Panc1 (cell line): ENCODE results near the gene CAMK4. TPM values are rescaled to one million over a fixed set of nuclear protein-coding genes. Genes with fewer than 3 reads are reported as not detected.

Source experiments
- ATAC-seq: fragments of 200-7000 bp; cut with Tn5 transposase; 2 replicates; pipeline ENCODE4 v1.9.1; 2020; ENCODE audit warnings: mild to moderate bottlenecking, moderate library complexity
- BruUV-seq: library from RNA; stranded (reverse); fragments of 400-500 nt; replicated peaks from 2 replicates; lab custom pipeline; 2021; lab: Mats Ljungman, UMichigan
- CTCF ChIA-PET: fragments of 300-600 bp; sonication (Branson Sonifier 250); formaldehyde crosslinking; loops from one replicate; lab custom pipeline; 2022; ENCODE audit warnings: antibody characterized with exemption; lab: Charles Lee
- POLR2A ChIA-PET: fragments of 300-600 bp; sonication (Branson Sonifier 250); formaldehyde crosslinking; loops from one replicate; lab custom pipeline; 2022; ENCODE audit warnings: antibody characterized with exemption; lab: Charles Lee
- DNase-seq: peaks from one replicate; pipeline ENCODE4 v3.0.0-alpha.2; 2010; ENCODE audit warnings: low read depth, low spot score
- H3K27ac ChIP-seq: 2 replicates; pipeline ENCODE4 v1.5.1; 2011; ENCODE audit warnings: mild to moderate bottlenecking, low read length, inconsistent platforms
- H3K27me3 ChIP-seq: fragments of 200-500 bp; sonication (Bioruptor generic); 2 replicates; pipeline ENCODE4 v1.6.0; 2014; ENCODE audit warnings: low read length, inconsistent platforms; ENCODE audit not compliant: control insufficient read depth, insufficient read depth
- H3K36me3 ChIP-seq: fragments of 200-500 bp; sonication (Bioruptor generic); 2 replicates; pipeline ENCODE4 v1.5.1; 2014; ENCODE audit warnings: inconsistent platforms, mild to moderate bottlenecking, low read length, moderate library complexity; ENCODE audit not compliant: control insufficient read depth, insufficient read depth
- H3K4me1 ChIP-seq: 2 replicates; pipeline ENCODE4 v1.5.1; 2011; ENCODE audit warnings: inconsistent platforms, mild to moderate bottlenecking, low read length, moderate library complexity; ENCODE audit not compliant: control insufficient read depth, insufficient read depth
- H3K4me3 ChIP-seq, 2 experiments: 2 replicates each; pipeline ENCODE4 v1.5.1; 2011 to 2012; ENCODE audit warnings: low read depth in 2 of 2, low read length in 2 of 2, mild to moderate bottlenecking in 2 of 2, inconsistent platforms in 1 of 2, moderate library complexity in 1 of 2
- H3K9me3 ChIP-seq: fragments of 200-500 bp; sonication (Bioruptor generic); 2 replicates; pipeline ENCODE4 v1.5.1; 2014; ENCODE audit warnings: low read depth, mild to moderate bottlenecking, inconsistent platforms, low read length, moderate library complexity; ENCODE audit not compliant: control insufficient read depth, insufficient read depth
- CTCF ChIP-seq: fragments of 450-650 bp; IDR thresholded peaks from 2 replicates; pipeline ENCODE4 v1.5.1; 2017; ENCODE audit warnings: mild to moderate bottlenecking
- POLR2AphosphoS5 ChIP-seq: IDR thresholded peaks from 2 replicates; pipeline ENCODE4 v1.6.1; 2012; ENCODE audit warnings: mild to moderate bottlenecking, low read depth, low read length, moderate library complexity
- REST ChIP-seq, 2 experiments: IDR thresholded peaks; 2 replicates each; pipeline ENCODE4 v1.6.1; 2011 to 2012; ENCODE audit warnings: low read depth in 2 of 2, control low read depth in 1 of 2, low read length in 1 of 2, mild to moderate bottlenecking in 1 of 2, moderate library complexity in 1 of 2; ENCODE audit not compliant: insufficient read depth in 1 of 2
- SIN3A ChIP-seq: IDR thresholded peaks from 2 replicates; pipeline ENCODE4 v1.6.1; 2012; ENCODE audit warnings: low read depth, mild to moderate bottlenecking, low read length, moderate library complexity, borderline replicate concordance; ENCODE audit not compliant: insufficient read depth
- TCF7L2 ChIP-seq: IDR thresholded peaks from 2 replicates; pipeline ENCODE4 v1.6.1; 2011; ENCODE audit warnings: mild to moderate bottlenecking, low read depth, low read length, inconsistent platforms
- in situ Hi-C: cut with HindIII; loops from 2 replicates; pipeline ENCODE4 v1.10.0; 2016; ENCODE audit warnings: low sequenced_read_pairs, low pct_unique_long_range_greater_than_20kb
- intact Hi-C: fragments of 100-400 bp; cut with micrococcal nuclease; formaldehyde crosslinking; loops from one replicate; pipeline ENCODE4 v1.10.0; 2022; ENCODE audit not compliant: unreplicated experiment
- total RNA-seq: library from RNA; stranded (reverse); gene quantifications from one replicate; pipeline ENCODE4 v1.2.1, GENCODE V29; 2021; ENCODE audit not compliant: unreplicated experiment

The CAMK4 gene
- total RNA-seq, 1 experiment from 2014 or later, result 0.39 TPM

- BruUV-seq, result no TSS peak
- DNase-seq (no peak), ATAC-seq (no peak)
- in situ Hi-C loops (no loop called here), intact Hi-C loops (no loop called here)
- Histone ChIP-seq H3K27ac (no peak overlapping the region), H3K4me3 (no peak overlapping the region), H3K36me3 (no peaks in the 10 kb centered on the region), H3K4me1 (no peaks in the 10 kb centered on the region), H3K9me3 (no peaks in the 10 kb centered on the region), H3K27me3 (no peaks in the 10 kb centered on the region; the same call in 1 of the 2 replicates)
- TF ChIP-seq TCF7L2 (no peak), CTCF (no peak), REST (IDR thresholded peaks at IDR 0.05; ENCODE audit: insufficient read depth in 1 of 2, low read depth in 2 of 2, low read length in 1 of 2) (no peak), SIN3A (no peak), POLR2AphosphoS5 (no peak)
- ChIA-PET POLR2A (no interaction called here), CTCF (no interaction called here)
Measured at GRCh38 chr5:111345731-111346130, 121.5 kb downstream of the CAMK4 start.

GRCh38 chr5:111347021-111347420 is 122.8 kb downstream of the CAMK4 start:
- Histone ChIP-seq H3K4me3 (no peak overlapping the region), H3K36me3 (no peaks in the 10 kb centered on the region), H3K27me3 (no peaks in the 10 kb centered on the region; the same call in 1 of the 2 replicates), H3K9me3 (no peaks in the 10 kb centered on the region), H3K4me1 (no peaks in the 10 kb centered on the region), H3K27ac (no peak overlapping the region)
- ATAC-seq (no peak), DNase-seq (no peak)
- intact Hi-C loops (no loop called here), in situ Hi-C loops (no loop called here)
- no TSS peak for BruUV-seq
- ChIA-PET CTCF (no interaction called here), POLR2A (no interaction called here)
- TF ChIP-seq SIN3A, result no peak
- no peak for TF ChIP-seq REST (IDR thresholded peaks at IDR 0.05; ENCODE audit: insufficient read depth in 1 of 2, low read depth in 2 of 2, low read length in 1 of 2)
- no peak for TF ChIP-seq TCF7L2
- TF ChIP-seq POLR2AphosphoS5, result no peak
- TF ChIP-seq CTCF, result no peak
